HG03354 (cell line): ENCODE measurements around the gene C1orf122.

Experiments used
- ATAC-seq: cut with Tn5 transposase; IDR thresholded peaks from one replicate; pipeline ENCODE4 v1.9.1; 2021; ENCODE audit warnings: mild to moderate bottlenecking; ENCODE audit not compliant: unreplicated experiment, poor library complexity, severe bottlenecking

Gene C1orf122

GRCh38 chr1:37839676-37840075 is 32.1 kb downstream of the C1orf122 start:
- ATAC-seq: no peak

GRCh38 chr1:37840711-37841110 is 33.1 kb downstream of the C1orf122 start:
- no peak for ATAC-seq

- ATAC-seq: no peak
These were observed 34.1 kb downstream of the C1orf122 start for GRCh38 chr1:37841652-37842051.

GRCh38 chr1:37844536-37844935 is 36.9 kb downstream of the C1orf122 start:
- ATAC-seq: no peak

- no peak for ATAC-seq
These were observed 37.6 kb downstream of the C1orf122 start for GRCh38 chr1:37845049-37845646.

GRCh38 chr1:37845786-37846185 is 38.2 kb downstream of the C1orf122 start:
- ATAC-seq: no peak

GRCh38 chr1:37846647-37847339 is 39.2 kb downstream of the C1orf122 start:
- ATAC-seq: no peak

- ATAC-seq: no peak
These were observed 41.9 kb downstream of the C1orf122 start for GRCh38 chr1:37849480-37849879.

- no peak for ATAC-seq
These were observed 42.9 kb downstream of the C1orf122 start for GRCh38 chr1:37850352-37850955.

- no peak for ATAC-seq
These were observed 43.7 kb downstream of the C1orf122 start for GRCh38 chr1:37851262-37851661.

- ATAC-seq: no peak
These were observed 44.2 kb downstream of the C1orf122 start for GRCh38 chr1:37851782-37852210.

GRCh38 chr1:37853157-37853556 is 45.6 kb downstream of the C1orf122 start:
- no peak for ATAC-seq

- no peak for ATAC-seq
These were observed 46.8 kb downstream of the C1orf122 start for GRCh38 chr1:37854406-37854805.
